LNCAP (cell line): ENCODE results near the gene GALNT1.

Source experiments
- CTCF ChIP-seq: fragments of 450-650 bp; IDR thresholded peaks from 2 replicates; pipeline ENCODE4 v1.5.1; 2017; ENCODE audit warnings: mild to moderate bottlenecking

Gene GALNT1

DNA sequence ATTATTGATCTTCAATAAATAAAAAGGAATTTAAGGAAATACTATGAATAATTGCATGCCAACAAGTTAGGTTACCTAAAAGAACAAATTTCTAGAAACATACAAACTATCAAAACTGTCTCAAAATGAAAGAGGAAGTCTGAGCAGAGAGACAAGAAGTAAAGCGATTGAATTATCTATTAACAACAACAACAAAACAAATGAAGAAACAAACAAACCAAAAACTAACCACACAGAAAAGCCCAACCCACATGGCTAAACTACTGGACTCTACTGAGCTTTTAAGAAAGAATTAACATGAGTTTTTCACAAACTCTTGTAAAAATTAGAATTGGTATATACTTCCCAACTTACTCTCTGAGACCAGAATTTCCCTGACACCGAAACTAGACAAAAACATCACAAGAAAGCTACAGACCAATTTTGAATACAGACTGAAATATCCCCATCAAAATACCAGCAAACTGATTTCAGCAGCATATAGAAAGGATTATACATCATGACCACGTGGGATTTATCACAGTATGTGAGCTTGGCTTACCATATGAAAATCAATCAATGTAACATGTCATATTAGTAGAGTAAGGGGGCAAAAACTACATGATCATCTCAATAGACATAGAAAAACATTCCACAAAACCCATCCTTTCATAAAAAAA lies 16.6 kb upstream of the GALNT1 start:
- no peak for TF ChIP-seq CTCF

GRCh38 chr18:35566019-35566418 lies 15.5 kb upstream of the GALNT1 start:
- TF ChIP-seq CTCF: no peak

DNA sequence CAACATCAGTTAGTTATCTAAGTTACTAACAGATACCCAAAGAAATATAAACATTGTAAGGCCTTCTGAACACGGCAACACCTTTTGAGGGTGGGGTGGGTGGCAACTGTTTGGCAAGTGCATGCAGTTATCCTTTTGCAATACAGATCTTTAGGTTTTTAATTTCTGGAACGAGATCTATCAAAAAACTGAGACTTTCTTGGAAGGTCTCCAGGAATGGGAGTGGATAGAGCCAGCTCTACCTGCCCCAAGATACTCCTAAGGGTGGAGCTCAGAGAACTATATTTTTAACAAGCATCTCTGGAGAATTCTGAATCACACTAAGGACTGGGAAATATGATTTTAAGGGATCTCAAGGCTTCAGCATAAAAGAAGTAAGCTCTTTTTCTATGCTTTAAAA lies 11.4 kb upstream of the GALNT1 start:
- TF ChIP-seq CTCF: no peak

GRCh38 chr18:35571138-35571537 lies 10.4 kb upstream of the GALNT1 start:
- TF ChIP-seq CTCF: no peak

DNA sequence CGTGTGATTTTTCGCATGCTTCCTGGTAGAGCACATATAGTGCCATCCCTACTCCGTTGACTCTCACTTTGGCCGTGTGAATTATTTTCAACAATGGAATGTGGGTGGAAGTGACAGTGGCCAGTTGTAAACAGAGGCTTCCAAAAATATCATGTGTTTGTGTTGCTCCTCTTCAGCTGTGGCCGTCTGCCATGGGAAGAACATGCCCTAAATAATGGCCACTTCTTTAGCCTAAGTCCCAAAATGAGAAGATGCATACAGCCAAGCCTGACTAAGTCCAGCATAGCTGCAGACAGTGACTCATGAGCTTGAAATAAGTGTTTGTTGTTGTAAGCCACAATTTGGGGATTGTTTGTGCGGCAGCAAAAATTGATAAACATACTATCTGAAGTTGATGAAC lies 8.9 kb upstream of the GALNT1 start:
- TF ChIP-seq CTCF: no peak

DNA sequence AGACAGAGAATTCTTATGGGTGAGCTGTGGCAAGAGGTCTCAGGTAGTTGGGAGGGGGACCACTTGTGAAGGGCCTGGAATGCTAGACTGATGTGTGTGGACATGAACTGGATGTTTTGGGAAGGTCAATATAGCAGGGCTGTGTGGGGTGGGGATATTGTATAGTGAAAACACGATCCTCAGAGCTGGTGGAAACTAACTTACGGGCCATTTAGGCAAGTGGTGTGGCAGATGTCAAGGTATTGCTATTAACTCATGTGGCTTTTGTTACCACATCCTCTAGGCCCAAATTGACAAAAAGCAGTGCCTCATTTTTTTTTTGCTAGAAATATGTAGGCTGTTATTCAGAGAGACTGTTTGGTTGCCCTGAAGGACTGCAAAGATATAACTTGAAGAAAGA lies 8.0 kb upstream of the GALNT1 start:
- TF ChIP-seq CTCF: no peak

- TF ChIP-seq CTCF: no peak
These were observed 4.3 kb upstream of the GALNT1 start for GRCh38 chr18:35577045-35577848.
